ENCODE measurements around the gene ZNF217.
"Not testable (repeated sequence)": the region's sequence is repeated elsewhere in the genome, so short reads cannot be mapped to it uniquely, and the experiment has no call there.

GRCh38 chr20:53566623-53567022 is 27.0 kb downstream of the ZNF217 start:
- not testable (repeated sequence) for TF ChIP-seq POLR2A (IDR thresholded peaks at IDR 0.05; ENCODE audit: control extremely low read depth in 1 of 2, low read depth in 2 of 2, low read length in 2 of 2); TCF12 (IDR thresholded peaks at IDR 0.05; ENCODE audit: low read depth, low read length); CTCF (IDR thresholded peaks at IDR 0.05; ENCODE audit: control extremely low read depth in 1 of 3, insufficient read depth in 1 of 3, low read depth in 1 of 3, low read length in 3 of 3)

Measured in H1 (cell line).